ENCODE data around the gene UBA5.
A peak's percentile ranks its signal among the peaks of the same experiment; 100 is the strongest.

Gene UBA5

GRCh38 chr3:132722165-132723023 is 62.3 kb downstream of the UBA5 start, which contains the start of gene NPHP3:
TSS of gene NPHP3 (minus strand) at chr3:132722409. CDS start at chr3:132722355, 54 bp downstream.
- CTCF ChIA-PET = no interaction called here
- POLR2A ChIA-PET = no interaction called here
- Histone ChIP-seq H3K36me3 (ENCODE audit: control insufficient read depth in 2 of 2, insufficient read depth in 1 of 2, low read length in 2 of 2) (peaks cover 0 to 18% of the 10 kb centered on the region in 2 experiments), H3K4me3 (ENCODE audit: low read depth, low read length) (peak within 1 kb of the TSS; percentile 94), H3K9me3 (ENCODE audit: control insufficient read depth, insufficient read depth, low read depth, low read length) (no peaks in the 10 kb centered on the region), H3K27ac (ENCODE audit: extremely low read depth, low read depth, low read length) (peak within 1 kb of the TSS; percentile 68), H3K4me1 (ENCODE audit: control insufficient read depth, insufficient read depth, low read length) (peaks cover 3% of the 10 kb centered on the region; the same call in 1 of the 2 replicates)
- TF ChIP-seq BCL6B (tag by site-specific recombination; IDR thresholded peaks at IDR 0.05) = no peak
- TF ChIP-seq ATF2 (tag by site-specific recombination; IDR thresholded peaks at IDR 0.05; ENCODE audit: low read depth) = no peak
- 0 out of 2 replicates have a peak, but pooled peaks have one; percentile 13 for TF ChIP-seq ZBTB11 (tag by site-specific recombination; conservative IDR thresholded peaks at IDR 0.05; ENCODE audit: low read depth)
- no peak for TF ChIP-seq ZNF223 (tag by site-specific recombination; IDR thresholded peaks at IDR 0.05)
- no peak for TF ChIP-seq ZNF654 (tag by site-specific recombination; IDR thresholded peaks at IDR 0.05; ENCODE audit: low read depth)
- no peak for TF ChIP-seq ZNF202 (tag by site-specific recombination; IDR thresholded peaks at IDR 0.05; ENCODE audit: borderline replicate concordance)
- peak; percentile 73 for TF ChIP-seq SP3 (tag by site-specific recombination; IDR thresholded peaks at IDR 0.05)
- no peak for TF ChIP-seq AEBP2 (tag by site-specific recombination; IDR thresholded peaks at IDR 0.05; ENCODE audit: borderline replicate concordance)
- peak; percentile 56 for TF ChIP-seq PATZ1 (tag by site-specific recombination; IDR thresholded peaks at IDR 0.05)
- TF ChIP-seq ZBTB20 (tag by site-specific recombination; IDR thresholded peaks at IDR 0.05) = peak; percentile 36; the same call in 1 of the 2 replicates
- no peak for TF ChIP-seq ZNF560 (tag by site-specific recombination; IDR thresholded peaks at IDR 0.05; ENCODE audit: borderline replicate concordance)
- no peak for TF ChIP-seq ZBTB44 (tag by site-specific recombination; IDR thresholded peaks at IDR 0.05)
- TF ChIP-seq SP2 (tag by site-specific recombination; IDR thresholded peaks at IDR 0.05) = peak; percentile 61
- TF ChIP-seq SP7 (tag by site-specific recombination; IDR thresholded peaks at IDR 0.05) = no peak
- no peak for TF ChIP-seq ZSCAN5A (tag by site-specific recombination; IDR thresholded peaks at IDR 0.05)
- no peak; the same call in 1 of the 2 replicates for TF ChIP-seq ZFHX2 (tag by site-specific recombination; conservative IDR thresholded peaks at IDR 0.05)
- no peak for TF ChIP-seq ZNF2 (tag by site-specific recombination; IDR thresholded peaks at IDR 0.05)
- no peak for TF ChIP-seq ZBTB7A (tag by site-specific recombination; IDR thresholded peaks at IDR 0.05; ENCODE audit: low read depth)
- TF ChIP-seq GLI4 (tag by site-specific recombination; IDR thresholded peaks at IDR 0.05) = no peak
- TF ChIP-seq WT1 (tag by site-specific recombination; IDR thresholded peaks at IDR 0.05) = no peak
- peak; percentile 57; the same call in 1 of the 2 replicates for TF ChIP-seq ZXDB (tag by site-specific recombination; IDR thresholded peaks at IDR 0.05)
- TF ChIP-seq ZNF426 (tag by site-specific recombination; IDR thresholded peaks at IDR 0.05) = no peak
- 0 out of 2 replicates have a peak, but pooled peaks have one; percentile 23 for TF ChIP-seq ZSCAN30 (tag by site-specific recombination; IDR thresholded peaks at IDR 0.05)
- no peak for TF ChIP-seq ZNF341 (tag by site-specific recombination; IDR thresholded peaks at IDR 0.05; ENCODE audit: low read depth)

Data from HEK293 (cell line).